Measurements from ENCODE around the gene SLC12A2. TPM values are rescaled to one million over a fixed set of nuclear protein-coding genes. Genes with fewer than 3 reads are reported as not detected.

SLC12A2 gene
- total and polyA plus RNA-seq, 9 of the 15 experiments (the other 6 are each of a cell fraction or from before 2014, with no cell fraction given), result 5.1 to 20.3 (median 12.6) TPM

DNA sequence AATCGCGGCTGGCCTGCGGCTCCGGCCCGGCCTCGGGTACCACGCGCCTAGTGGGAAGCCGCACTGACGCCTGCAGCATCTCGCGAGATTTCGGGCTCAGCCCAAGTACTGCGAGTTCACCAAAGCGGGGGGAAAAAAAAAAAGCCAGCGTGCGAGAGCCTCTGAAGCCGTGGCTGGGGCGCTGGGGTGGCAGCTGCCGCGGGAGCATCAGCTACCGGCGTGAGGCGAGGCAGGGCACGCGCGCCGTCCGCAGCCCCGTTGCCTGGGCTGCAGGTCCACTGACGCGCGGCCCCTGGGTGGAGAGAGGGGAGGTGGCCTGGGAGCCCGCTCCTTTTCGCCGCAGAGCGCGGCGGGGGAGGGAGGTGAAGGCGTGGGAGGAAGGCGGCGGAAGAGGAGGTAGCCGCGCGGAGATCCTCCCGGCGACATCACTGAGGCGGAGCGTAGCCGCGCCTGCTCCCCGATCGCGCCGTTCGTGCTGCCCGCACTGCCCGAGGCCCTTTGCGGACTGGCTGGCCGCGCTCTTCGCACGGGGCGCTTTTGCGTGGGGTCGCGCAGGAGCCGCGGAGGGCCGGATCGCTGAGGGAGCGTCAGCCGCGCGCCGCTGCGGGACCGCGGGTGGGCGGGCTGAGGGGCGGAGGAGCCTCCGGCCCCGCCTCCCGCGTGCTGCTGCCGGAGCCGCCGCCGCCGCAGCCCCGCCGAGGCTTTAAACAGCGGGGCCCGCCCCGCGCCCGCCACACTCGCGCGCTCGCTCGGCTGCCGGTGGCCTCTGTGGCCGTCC is at the start of gene SLC12A2 (continued):
- TF ChIP-seq, protein P1, sequence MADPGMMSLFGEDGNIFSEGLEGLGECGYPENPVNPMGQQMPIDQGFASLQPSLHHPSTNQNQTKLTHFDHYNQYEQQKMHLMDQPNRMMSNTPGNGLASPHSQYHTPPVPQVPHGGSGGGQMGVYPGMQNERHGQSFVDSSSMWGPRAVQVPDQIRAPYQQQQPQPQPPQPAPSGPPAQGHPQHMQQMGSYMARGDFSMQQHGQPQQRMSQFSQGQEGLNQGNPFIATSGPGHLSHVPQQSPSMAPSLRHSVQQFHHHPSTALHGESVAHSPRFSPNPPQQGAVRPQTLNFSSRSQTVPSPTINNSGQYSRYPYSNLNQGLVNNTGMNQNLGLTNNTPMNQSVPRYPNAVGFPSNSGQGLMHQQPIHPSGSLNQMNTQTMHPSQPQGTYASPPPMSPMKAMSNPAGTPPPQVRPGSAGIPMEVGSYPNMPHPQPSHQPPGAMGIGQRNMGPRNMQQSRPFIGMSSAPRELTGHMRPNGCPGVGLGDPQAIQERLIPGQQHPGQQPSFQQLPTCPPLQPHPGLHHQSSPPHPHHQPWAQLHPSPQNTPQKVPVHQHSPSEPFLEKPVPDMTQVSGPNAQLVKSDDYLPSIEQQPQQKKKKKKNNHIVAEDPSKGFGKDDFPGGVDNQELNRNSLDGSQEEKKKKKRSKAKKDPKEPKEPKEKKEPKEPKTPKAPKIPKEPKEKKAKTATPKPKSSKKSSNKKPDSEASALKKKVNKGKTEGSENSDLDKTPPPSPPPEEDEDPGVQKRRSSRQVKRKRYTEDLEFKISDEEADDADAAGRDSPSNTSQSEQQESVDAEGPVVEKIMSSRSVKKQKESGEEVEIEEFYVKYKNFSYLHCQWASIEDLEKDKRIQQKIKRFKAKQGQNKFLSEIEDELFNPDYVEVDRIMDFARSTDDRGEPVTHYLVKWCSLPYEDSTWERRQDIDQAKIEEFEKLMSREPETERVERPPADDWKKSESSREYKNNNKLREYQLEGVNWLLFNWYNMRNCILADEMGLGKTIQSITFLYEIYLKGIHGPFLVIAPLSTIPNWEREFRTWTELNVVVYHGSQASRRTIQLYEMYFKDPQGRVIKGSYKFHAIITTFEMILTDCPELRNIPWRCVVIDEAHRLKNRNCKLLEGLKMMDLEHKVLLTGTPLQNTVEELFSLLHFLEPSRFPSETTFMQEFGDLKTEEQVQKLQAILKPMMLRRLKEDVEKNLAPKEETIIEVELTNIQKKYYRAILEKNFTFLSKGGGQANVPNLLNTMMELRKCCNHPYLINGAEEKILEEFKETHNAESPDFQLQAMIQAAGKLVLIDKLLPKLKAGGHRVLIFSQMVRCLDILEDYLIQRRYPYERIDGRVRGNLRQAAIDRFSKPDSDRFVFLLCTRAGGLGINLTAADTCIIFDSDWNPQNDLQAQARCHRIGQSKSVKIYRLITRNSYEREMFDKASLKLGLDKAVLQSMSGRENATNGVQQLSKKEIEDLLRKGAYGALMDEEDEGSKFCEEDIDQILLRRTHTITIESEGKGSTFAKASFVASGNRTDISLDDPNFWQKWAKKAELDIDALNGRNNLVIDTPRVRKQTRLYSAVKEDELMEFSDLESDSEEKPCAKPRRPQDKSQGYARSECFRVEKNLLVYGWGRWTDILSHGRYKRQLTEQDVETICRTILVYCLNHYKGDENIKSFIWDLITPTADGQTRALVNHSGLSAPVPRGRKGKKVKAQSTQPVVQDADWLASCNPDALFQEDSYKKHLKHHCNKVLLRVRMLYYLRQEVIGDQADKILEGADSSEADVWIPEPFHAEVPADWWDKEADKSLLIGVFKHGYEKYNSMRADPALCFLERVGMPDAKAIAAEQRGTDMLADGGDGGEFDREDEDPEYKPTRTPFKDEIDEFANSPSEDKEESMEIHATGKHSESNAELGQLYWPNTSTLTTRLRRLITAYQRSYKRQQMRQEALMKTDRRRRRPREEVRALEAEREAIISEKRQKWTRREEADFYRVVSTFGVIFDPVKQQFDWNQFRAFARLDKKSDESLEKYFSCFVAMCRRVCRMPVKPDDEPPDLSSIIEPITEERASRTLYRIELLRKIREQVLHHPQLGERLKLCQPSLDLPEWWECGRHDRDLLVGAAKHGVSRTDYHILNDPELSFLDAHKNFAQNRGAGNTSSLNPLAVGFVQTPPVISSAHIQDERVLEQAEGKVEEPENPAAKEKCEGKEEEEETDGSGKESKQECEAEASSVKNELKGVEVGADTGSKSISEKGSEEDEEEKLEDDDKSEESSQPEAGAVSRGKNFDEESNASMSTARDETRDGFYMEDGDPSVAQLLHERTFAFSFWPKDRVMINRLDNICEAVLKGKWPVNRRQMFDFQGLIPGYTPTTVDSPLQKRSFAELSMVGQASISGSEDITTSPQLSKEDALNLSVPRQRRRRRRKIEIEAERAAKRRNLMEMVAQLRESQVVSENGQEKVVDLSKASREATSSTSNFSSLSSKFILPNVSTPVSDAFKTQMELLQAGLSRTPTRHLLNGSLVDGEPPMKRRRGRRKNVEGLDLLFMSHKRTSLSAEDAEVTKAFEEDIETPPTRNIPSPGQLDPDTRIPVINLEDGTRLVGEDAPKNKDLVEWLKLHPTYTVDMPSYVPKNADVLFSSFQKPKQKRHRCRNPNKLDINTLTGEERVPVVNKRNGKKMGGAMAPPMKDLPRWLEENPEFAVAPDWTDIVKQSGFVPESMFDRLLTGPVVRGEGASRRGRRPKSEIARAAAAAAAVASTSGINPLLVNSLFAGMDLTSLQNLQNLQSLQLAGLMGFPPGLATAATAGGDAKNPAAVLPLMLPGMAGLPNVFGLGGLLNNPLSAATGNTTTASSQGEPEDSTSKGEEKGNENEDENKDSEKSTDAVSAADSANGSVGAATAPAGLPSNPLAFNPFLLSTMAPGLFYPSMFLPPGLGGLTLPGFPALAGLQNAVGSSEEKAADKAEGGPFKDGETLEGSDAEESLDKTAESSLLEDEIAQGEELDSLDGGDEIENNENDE (IDR thresholded peaks at IDR 0.05; ENCODE audit: low read depth, low read length), result no peak
- TF ChIP-seq, protein P2, sequence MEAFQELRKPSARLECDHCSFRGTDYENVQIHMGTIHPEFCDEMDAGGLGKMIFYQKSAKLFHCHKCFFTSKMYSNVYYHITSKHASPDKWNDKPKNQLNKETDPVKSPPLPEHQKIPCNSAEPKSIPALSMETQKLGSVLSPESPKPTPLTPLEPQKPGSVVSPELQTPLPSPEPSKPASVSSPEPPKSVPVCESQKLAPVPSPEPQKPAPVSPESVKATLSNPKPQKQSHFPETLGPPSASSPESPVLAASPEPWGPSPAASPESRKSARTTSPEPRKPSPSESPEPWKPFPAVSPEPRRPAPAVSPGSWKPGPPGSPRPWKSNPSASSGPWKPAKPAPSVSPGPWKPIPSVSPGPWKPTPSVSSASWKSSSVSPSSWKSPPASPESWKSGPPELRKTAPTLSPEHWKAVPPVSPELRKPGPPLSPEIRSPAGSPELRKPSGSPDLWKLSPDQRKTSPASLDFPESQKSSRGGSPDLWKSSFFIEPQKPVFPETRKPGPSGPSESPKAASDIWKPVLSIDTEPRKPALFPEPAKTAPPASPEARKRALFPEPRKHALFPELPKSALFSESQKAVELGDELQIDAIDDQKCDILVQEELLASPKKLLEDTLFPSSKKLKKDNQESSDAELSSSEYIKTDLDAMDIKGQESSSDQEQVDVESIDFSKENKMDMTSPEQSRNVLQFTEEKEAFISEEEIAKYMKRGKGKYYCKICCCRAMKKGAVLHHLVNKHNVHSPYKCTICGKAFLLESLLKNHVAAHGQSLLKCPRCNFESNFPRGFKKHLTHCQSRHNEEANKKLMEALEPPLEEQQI (IDR thresholded peaks at IDR 0.05), result no peak
- no peak for TF ChIP-seq ZNF445 (CRISPR knock-in tag; IDR thresholded peaks at IDR 0.05; ENCODE audit: low read depth)
- peak; percentile 69 for TF ChIP-seq GABPB1 (CRISPR knock-in tag; IDR thresholded peaks at IDR 0.05)
- no peak for TF ChIP-seq COPS2 (conservative IDR thresholded peaks at IDR 0.05)
- TF ChIP-seq BACH1 (tag; IDR thresholded peaks at IDR 0.05), result no peak
- TF ChIP-seq, protein P3, sequence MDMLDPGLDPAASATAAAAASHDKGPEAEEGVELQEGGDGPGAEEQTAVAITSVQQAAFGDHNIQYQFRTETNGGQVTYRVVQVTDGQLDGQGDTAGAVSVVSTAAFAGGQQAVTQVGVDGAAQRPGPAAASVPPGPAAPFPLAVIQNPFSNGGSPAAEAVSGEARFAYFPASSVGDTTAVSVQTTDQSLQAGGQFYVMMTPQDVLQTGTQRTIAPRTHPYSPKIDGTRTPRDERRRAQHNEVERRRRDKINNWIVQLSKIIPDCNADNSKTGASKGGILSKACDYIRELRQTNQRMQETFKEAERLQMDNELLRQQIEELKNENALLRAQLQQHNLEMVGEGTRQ (CRISPR knock-in tag; IDR thresholded peaks at IDR 0.05), result peak; percentile 43; the same call in 1 of the 2 replicates
- TF ChIP-seq, protein P4, sequence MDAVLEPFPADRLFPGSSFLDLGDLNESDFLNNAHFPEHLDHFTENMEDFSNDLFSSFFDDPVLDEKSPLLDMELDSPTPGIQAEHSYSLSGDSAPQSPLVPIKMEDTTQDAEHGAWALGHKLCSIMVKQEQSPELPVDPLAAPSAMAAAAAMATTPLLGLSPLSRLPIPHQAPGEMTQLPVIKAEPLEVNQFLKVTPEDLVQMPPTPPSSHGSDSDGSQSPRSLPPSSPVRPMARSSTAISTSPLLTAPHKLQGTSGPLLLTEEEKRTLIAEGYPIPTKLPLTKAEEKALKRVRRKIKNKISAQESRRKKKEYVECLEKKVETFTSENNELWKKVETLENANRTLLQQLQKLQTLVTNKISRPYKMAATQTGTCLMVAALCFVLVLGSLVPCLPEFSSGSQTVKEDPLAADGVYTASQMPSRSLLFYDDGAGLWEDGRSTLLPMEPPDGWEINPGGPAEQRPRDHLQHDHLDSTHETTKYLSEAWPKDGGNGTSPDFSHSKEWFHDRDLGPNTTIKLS (IDR thresholded peaks at IDR 0.05; ENCODE audit: borderline replicate concordance, low read depth), result peak; percentile 91
- no peak for TF ChIP-seq ZC3H11A (IDR thresholded peaks at IDR 0.05; ENCODE audit: low read depth, low read length)
